ENCODE results near the gene GRIK5.

Gene GRIK5

GRCh38 chr19:41990615-41991014 lies 79.4 kb downstream of the GRIK5 start:
- DNase-seq (ENCODE audit: low read depth) = no peak

- no peak for DNase-seq (ENCODE audit: low read depth)
Measured at GRCh38 chr19:41990028-41990427, 80.0 kb downstream of the GRIK5 start.

- no peak for DNase-seq (ENCODE audit: low read depth)
Measured at GRCh38 chr19:41988947-41989346, 81.1 kb downstream of the GRIK5 start.

- DNase-seq (ENCODE audit: low read depth) = no peak
Measured at GRCh38 chr19:41987141-41987860, 82.7 kb downstream of the GRIK5 start.

DNA sequence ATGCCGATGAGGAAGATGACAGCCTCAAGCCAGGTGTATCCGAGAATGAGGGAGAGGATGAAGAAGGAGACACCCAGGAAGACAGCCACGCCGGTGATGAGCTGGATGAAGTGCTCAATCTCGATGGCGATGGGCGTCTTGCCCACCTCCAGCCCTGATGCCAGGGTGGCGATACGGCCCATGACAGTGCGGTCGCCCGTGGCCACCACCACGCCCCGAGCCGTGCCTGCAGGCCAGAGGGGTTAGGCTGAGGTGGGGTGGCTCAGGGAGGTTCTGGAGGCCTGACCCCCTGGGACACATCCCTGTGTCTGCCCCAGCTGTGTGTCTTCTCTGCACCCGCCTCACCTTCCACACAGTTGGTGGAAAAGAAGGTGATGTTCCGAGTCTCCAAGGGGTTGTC lies 85.0 kb downstream of the GRIK5 start:
- DNase-seq (ENCODE audit: low read depth) = no peak

GRCh38 chr19:41981724-41982123 lies 88.3 kb downstream of the GRIK5 start:
- no peak for DNase-seq (ENCODE audit: low read depth)

DNA sequence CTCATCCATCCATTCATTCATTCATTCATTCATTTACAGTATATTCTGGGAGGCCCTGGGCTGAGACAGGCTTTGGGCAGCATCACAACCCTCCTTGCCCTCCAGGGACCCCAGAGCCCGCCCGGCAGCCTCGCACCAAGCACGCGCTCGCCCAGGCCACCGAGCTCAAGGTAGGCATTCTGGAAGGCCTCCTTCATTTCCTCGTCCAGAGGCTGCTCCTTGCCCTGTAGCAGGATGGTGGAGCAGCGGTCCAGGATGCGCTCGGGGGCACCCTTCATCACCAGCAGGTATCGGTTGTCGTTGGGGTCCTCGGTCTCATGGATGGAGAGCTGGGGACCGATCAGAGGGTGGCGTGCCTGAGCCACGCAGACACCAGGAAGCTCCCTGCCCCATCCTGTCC lies 91.5 kb downstream of the GRIK5 start:
- DNase-seq (ENCODE audit: low read depth) = no peak

DNA sequence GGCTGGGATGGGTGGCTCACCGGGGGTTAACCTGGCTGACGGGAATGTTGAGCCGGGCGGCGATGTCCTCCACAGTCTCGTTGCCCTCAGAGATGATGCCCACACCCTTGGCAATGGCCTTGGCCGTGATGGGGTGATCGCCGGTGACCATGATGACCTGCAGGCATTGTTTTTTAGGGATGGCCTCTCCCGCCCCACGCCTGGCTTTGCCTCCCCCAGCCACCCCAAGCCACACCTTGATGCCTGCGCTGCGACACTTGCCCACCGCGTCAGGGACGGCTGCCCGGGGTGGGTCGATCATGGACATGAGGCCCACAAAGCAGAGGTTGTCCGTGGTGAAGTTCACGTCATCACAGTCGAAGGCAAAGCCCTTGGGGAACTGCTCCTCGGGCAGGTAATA lies 92.1 kb downstream of the GRIK5 start:
- no peak for DNase-seq (ENCODE audit: low read depth)

DNA sequence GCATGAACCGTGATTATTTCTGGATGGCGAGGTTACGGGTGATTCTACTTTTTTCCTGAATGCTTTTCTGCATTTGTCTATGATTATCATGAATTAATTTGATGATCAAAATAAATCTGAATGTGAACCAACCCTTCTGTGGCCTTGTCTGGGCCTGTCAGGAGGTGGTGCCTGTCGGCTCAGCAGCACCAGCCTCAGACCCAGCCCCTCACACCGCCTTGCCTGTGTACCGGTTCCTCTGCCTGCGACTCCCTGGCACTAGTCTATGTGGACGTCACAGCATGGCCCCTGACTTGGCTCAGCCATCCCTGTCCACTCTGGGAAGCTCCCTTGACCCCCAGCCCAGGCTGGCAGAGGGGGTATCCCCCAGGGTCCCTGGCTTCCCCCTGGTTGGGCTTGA lies 95.4 kb downstream of the GRIK5 start:
- DNase-seq (ENCODE audit: low read depth) = no peak

DNA sequence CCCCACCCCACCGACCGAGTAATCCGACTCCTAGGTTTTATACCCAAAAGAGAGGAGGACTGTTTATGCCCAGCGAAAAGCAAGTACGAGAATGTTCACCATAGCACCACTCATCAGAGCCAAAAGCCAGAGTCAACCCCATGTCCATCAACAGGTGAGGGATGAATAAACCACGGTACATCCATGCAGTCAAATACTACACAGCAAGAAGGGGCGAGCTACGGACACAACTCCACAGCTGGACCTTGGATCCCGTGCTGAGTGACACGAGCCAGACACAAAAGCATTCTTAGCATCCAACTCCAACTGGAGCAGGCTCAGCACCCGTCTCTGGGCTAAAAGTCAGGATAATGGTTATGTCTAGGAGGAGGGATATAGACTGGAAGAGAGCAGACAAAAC lies 98.6 kb downstream of the GRIK5 start:
- DNase-seq (ENCODE audit: low read depth) = no peak

DNA sequence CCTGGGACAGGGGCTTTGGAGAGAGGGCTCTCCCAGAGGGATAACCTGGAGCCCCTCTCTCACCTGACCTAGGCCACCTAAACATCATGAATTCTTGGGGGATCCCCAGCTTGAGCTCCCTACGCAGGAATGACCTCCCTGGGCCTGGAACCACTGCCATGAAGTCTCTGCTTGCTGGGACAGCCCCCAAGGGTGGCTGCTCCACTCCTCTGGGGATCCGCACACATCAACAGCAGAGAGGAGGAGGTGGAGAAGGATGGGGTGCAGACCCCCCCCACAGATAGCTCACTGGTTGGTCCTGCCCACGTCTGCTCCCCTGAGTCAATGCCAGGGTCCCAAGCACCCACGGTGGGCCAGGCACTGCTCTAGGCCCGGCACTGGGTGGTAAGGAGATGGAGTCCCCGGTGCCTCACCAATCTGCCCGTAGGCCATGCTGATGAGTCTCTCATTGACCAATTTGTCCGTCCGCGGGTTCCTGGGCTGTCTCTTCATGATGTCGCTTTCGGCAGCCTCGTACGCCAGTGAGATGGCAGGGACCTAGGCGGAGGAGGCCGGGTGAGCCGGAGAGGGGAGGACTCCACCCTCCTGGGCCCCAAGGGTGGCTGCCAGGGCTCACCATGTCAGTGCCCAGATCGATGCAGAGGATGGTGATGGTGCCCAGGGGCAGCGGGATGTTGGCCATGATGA lies 100.1 kb downstream of the GRIK5 start:
- no peak for DNase-seq (ENCODE audit: low read depth)

- no peak for DNase-seq (ENCODE audit: low read depth)
Measured at GRCh38 chr19:41968751-41969595, 101.0 kb downstream of the GRIK5 start.

DNA sequence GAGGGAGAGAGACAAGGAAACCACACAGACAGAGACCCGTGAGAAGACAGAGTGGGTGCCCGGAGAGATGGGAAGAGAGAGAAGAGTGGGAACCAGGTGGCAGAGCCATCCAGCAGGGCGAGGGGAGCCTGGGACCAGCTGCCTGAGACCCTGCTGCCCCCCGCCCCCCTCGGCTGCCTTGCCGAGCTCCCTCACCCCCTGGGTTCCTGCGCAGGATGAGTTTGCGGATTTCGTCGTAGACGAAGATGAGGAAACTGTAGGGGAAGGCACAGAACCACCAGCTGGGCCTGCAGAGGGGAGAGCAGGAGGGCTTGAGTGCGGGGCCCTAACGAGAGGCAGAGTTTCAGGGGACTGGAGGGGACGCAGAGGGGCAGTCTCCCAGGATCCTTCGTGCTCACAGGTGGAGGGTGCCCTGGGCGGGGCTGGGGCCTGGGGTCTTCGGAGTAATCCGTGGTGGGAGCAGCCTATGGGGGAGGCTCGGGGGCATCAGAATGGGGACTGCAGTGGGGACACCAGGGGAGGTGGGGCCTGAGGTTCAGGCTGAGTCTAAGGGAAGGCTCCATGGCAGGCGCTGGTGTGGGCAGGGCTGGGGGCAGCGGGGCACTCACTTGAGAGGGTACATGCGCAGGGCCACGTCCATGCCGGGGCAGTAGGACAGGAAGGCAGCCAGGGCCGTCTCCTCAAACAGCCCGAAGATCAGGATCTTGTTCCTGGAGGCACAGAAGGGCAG lies 102.8 kb downstream of the GRIK5 start:
- no peak for DNase-seq (ENCODE audit: low read depth)

DNA sequence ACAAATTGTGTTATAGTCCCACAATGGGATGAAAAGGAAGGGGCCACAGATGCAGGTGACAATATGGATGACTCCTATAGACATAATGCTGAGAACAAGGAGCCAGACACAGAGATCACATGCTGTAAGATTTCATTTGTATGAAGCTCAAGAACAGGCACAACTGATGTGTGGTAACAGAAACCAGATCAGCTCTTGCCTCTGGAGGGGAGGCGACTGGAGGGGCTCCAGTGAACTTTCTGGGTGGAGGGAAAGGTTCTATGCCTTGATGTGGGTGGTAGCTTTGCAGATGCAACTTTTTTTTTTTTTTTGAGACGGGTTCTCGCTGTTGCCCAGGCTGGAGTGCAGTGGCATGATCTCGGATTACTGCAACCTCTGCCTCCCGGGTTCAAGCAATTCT lies 104.9 kb downstream of the GRIK5 start:
- no peak for DNase-seq (ENCODE audit: low read depth)

DNA sequence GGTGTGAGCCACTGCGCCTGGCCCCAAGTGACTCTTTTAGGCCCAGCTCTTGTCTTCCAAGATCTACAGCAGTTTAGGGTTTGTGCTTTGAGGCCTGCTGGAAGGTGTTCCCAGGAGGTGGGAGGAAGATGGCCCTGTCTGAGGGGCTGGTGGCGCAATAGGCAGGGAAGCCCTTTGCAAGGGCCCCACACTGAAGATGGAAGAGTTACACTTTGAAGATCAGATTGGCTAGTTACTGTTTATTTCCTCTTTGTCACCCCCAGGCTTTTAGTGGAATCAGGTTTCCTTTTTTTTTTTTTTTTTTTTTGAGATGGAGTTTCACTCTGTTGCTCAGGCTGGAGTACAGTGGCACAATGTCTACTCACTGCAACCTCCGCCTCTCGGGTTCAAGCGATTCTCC lies 109.0 kb downstream of the GRIK5 start:
- DNase-seq (ENCODE audit: low read depth) = no peak

DNA sequence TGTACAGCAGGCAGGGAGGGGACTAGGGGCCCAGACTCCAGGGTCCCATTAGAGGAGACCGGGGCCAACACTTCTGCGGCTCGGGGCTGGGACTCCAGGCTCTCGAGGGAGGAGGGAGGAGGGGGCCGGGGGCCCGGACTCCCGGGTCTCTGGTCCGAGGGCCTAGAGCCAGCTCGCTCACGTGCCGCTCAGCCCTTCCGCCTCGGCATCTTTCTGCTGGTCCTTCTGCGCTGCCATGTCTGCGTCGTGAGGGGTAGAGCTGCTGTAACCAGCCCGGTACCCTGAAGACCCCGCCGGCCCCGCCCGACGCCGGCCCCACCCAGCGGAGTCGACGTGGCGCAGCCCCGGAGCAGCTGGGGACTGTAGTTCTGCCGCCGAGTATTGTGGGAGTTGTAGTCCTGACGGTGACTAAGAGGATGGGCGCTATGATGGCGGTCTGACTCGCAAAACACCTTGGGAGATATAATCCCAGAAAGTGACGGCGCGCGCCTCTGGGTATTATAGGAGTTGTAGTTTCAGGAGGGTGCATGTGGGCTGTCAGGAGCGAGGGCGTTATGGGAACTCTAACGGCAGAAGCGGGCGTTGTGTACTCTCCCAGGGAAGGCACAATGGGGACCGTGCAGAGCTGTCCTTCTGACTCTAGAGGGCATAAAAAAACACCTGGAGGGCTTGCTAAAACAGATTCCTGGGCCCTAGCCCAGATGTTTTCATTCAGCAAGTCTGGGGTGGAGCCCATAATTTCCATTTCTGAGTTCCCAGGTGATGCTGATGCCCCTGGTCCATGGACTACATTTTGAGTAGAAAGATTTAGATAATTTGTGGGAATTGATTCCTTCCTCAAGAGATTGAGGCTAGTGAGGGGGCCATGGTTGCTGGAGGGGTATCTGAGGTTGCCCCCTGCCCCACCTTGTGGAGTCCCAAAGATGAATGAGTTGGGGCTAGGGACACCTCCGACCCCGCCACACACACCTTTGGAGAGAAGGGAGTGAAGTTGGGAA lies 110.7 kb downstream of the GRIK5 start, which contains the start of gene RABAC1:
Gene RABAC1, minus strand, starts transcription at position 266 of the 998 bp plus-strand sequence. Its CDS starts 29 bp downstream, at position 237.
- peak; percentile 85 for DNase-seq (ENCODE audit: low read depth)

DNA sequence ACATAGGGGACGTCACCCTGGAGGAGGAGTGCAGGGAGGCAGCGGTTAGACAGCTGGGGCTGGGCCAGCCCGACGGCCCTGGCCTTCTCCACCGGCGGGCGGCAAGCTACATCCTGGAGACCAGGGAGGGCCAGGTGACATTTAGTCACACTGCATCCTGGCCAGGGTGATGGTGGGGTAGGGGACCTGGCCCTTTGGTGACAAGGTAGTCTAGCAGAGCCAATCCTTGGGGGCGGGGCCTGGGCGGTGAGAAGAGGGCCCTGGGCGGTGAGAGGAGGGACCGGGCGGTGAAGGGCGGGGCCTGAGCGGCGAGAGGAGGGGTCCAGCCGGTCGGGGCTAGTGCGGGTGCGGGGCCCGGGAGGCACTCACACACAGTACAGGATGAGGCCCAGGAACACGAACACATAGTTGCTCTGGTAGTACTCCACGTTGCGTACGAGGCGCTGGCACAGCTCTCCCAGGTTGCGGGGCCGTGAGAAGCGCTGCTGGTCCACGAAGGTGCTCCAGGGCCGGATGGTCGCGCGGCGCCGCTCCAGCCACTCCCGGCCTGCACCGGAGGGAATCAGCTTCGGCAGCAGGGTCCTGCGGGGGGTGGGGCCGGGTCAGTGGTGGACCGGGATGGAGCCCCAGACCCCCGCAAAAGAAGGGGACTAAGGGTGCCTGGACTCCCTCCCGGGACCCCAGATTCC lies 111.5 kb downstream of the GRIK5 start:
- DNase-seq (ENCODE audit: low read depth) = peak; percentile 75

DNA sequence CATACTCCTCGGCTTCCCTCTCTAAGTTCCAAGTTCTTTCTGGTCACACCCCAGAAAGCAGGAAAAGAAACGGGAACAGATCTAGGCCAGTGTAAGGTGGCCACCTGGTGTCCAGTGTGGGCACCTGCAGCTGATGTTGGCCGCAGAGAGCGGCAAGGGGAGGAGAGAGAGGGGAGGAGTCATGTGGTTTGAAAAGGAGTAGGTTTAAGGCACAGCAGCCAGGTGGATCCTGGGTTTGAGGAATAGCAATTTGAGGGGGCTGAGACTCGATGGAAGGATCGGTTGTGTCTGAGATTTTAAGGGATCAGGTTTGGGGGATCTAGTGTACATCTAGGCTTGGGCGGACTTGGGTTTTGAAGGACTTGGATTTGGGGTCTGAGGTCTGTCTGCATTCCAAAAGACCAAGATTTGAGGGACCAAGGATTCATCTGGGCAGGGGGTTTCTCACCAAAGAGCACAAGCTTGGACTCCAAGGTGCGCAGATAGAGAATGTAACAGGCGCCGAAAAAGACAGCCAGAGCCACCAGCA lies 112.1 kb downstream of the GRIK5 start:
- no peak for DNase-seq (ENCODE audit: low read depth)

- no peak for DNase-seq (ENCODE audit: low read depth)
Measured at GRCh38 chr19:41957161-41957837, 112.7 kb downstream of the GRIK5 start.

Data from activated T-cell treated with anti-CD3 and anti-CD28 coated beads for 24 hours (primary cell).